Sigmoid colon (tissue), 7 donors: Measurements from ENCODE around the gene PRMT1. TPM values are rescaled to one million over a fixed set of nuclear protein-coding genes. Genes with fewer than 3 reads are reported as not detected.

Experiments used
- DNase-seq: peaks from one replicate; pipeline ENCODE4 v3.0.0-alpha.2; 2019
- H3K27ac ChIP-seq, 4 donors: fragments of 200-600 bp; sonication (generic); one replicate each; pipeline ENCODE4 v1.5.1; 2016 to 2019; ENCODE audit warnings: mild to moderate bottlenecking in 1 of 4
- H3K27me3 ChIP-seq, 3 donors: fragments of 200-600 bp; sonication (generic); one replicate each; pipeline ENCODE4 v1.5.1; 2019; ENCODE audit warnings: mild to moderate bottlenecking in 1 of 3
- H3K36me3 ChIP-seq, 4 donors: fragments of 200-600 bp; sonication (generic); one replicate each; pipeline ENCODE4 v1.5.1; 2016 to 2019
- H3K4me1 ChIP-seq, 4 donors: fragments of 200-600 bp; sonication (generic); one replicate each; pipeline ENCODE4 v1.5.1; 2017 to 2019
- H3K4me3 ChIP-seq, 4 donors: fragments of 200-600 bp; sonication (generic); one replicate each; pipeline ENCODE4 v1.5.1; 2017 to 2019; ENCODE audit warnings: mild to moderate bottlenecking in 2 of 4, moderate library complexity in 1 of 4
- H3K9me3 ChIP-seq, 4 donors: fragments of 200-600 bp in 3 of 4; sonication (generic) in 3 of 4; one replicate each; pipeline versions ENCODE4 v1.5.1 to v1.6.1; 2013 to 2019
- EP300 ChIP-seq, 4 donors: sonication (generic); formaldehyde crosslinking; IDR thresholded peaks; one replicate each; pipeline ENCODE4 v1.6.1; 2017; ENCODE audit warnings: antibody characterized with exemption in 4 of 4
- POLR2A ChIP-seq, 2 donors: fragments of 450-650 bp; IDR thresholded peaks; one replicate each; pipeline ENCODE4 v1.6.1; 2016; ENCODE audit warnings: antibody characterized with exemption in 2 of 2, mild to moderate bottlenecking in 2 of 2, moderate library complexity in 2 of 2
- POLR2AphosphoS5 ChIP-seq, 4 donors: sonication (generic); formaldehyde crosslinking; IDR thresholded peaks; one replicate each; pipeline ENCODE4 v1.6.1; 2017; ENCODE audit warnings: antibody characterized with exemption in 4 of 4
- WGBS, 2 donors: extraction: QIAGEN DNeasy Blood & Tissue Kit; methylation state at CpG; one replicate each; pipeline ENCODE4 v1.1.7; 2013; 5-methylcytosine and 5-hydroxymethylcytosine counted together
- intact Hi-C: fragments of 100-400 bp; cut with DNase I; formaldehyde crosslinking; loops from one replicate; pipeline ENCODE4 v1.15.1; 2023
- polyA plus RNA-seq, 3 donors: library from polyadenylated mRNA; stranded (reverse); fragments of 200-250 nt; gene quantifications; one replicate each; pipeline ENCODE4 v1.2.3, GENCODE V29; 2013
- total RNA-seq, 4 donors: library from RNA; depleted of rRNA; stranded (reverse); fragments of >200 nt; gene quantifications; one replicate each; pipeline ENCODE4 v1.1.0, GENCODE V29; 2016
- TF ChIP-seq, protein P1 (sequence below), 4 experiments: fragments of 450-650 bp in 3 of 4; fragments of 200-600 bp in 1 of 4; IDR thresholded peaks; one replicate each; pipeline ENCODE4 v1.5.1; 2016 to 2019; ENCODE audit warnings: antibody characterized with exemption in 4 of 4, mild to moderate bottlenecking in 3 of 4, moderate library complexity in 2 of 4
- donor health status: healthy with polysubstance abuse.
- donor health status: Bipolar disorder and iron deficiency.
- donor health status: healthy.

PRMT1 gene
- total and polyA plus RNA-seq, 7 donors = 84.1 to 175 (median 148) TPM

DNA sequence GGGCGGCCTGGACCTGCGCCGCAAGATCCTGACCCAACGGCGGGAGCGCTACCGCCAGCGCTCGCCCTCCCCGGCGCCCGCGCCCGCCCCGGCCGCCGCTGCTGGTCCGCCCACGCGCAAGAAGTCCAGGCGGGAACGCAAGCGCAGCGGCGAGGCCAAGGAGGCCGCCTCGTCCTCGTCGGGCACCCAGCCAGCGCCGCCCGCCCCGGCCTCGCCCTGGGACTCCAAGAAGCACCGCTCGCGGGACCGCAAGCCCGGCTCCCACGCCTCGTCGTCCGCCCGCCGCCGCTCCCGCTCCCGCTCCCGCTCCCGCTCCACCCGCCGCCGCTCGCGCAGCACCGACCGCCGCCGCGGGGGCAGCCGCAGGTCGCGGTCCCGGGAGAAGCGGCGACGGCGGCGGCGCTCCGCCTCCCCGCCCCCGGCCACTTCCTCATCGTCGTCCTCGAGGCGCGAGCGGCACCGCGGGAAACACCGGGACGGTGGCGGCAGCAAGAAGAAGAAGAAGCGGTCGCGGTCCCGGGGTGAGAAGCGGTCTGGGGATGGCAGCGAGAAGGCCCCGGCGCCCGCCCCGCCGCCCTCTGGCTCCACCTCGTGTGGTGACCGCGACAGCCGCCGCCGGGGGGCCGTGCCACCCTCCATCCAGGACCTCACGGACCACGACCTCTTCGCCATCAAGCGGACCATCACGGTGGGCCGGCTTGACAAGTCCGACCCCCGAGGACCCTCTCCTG is 25.1 kb upstream of the PRMT1 start:
- H3K27me3 ChIP-seq = no peaks in the 10 kb centered on the region
- no peak overlapping the region for H3K27ac ChIP-seq
- 97 to 98% methylated on average over 110 of the region's 110 CpGs for WGBS, 2 donors
- no peak for DNase-seq
- intact Hi-C loops = no loop called here
- TF ChIP-seq EP300 (IDR thresholded peaks at IDR 0.05) (no peak), POLR2A (IDR thresholded peaks at IDR 0.05) (no peak), POLR2AphosphoS5 (IDR thresholded peaks at IDR 0.05) (no peak)
- TF ChIP-seq, protein P1, sequence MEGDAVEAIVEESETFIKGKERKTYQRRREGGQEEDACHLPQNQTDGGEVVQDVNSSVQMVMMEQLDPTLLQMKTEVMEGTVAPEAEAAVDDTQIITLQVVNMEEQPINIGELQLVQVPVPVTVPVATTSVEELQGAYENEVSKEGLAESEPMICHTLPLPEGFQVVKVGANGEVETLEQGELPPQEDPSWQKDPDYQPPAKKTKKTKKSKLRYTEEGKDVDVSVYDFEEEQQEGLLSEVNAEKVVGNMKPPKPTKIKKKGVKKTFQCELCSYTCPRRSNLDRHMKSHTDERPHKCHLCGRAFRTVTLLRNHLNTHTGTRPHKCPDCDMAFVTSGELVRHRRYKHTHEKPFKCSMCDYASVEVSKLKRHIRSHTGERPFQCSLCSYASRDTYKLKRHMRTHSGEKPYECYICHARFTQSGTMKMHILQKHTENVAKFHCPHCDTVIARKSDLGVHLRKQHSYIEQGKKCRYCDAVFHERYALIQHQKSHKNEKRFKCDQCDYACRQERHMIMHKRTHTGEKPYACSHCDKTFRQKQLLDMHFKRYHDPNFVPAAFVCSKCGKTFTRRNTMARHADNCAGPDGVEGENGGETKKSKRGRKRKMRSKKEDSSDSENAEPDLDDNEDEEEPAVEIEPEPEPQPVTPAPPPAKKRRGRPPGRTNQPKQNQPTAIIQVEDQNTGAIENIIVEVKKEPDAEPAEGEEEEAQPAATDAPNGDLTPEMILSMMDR (IDR thresholded peaks at IDR 0.05) = no peak
- no peaks in the 10 kb centered on the region for H3K4me1 ChIP-seq
- H3K36me3 ChIP-seq = peaks cover 42 to 96% (median 65%) of the 10 kb centered on the region in 4 donors
- H3K4me3 ChIP-seq = no peak overlapping the region
- H3K9me3 ChIP-seq = no peaks in the 10 kb centered on the region

DNA sequence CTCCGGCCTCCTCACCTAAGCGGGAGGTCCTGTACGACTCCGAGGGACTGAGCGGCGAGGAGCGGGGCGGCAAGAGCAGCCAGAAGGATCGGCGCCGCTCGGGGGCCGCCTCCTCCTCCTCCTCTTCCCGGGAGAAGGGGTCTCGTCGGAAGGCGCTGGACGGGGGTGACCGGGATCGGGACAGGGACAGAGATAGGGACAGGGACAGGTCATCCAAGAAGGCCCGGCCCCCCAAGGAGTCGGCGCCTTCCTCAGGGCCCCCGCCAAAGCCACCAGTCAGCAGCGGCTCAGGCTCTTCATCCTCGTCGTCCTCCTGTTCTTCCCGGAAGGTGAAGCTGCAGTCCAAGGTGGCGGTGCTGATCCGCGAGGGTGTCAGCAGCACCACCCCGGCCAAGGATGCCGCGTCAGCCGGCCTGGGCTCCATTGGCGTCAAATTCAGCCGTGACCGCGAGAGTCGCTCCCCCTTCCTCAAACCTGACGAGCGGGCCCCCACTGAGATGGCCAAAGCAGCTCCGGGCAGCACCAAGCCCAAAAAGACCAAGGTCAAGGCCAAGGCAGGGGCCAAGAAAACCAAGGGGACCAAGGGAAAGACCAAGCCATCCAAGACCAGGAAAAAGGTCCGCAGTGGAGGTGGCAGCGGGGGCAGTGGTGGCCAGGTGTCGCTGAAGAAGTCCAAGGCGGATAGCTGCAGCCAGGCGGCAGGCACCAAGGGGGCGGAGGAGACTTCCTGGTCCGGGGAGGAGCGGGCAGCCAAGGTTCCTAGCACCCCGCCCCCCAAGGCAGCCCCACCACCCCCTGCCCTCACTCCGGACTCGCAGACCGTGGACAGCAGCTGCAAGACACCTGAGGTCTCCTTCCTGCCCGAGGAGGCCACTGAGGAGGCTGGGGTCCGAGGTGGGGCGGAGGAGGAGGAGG is 24.3 kb upstream of the PRMT1 start:
- intact Hi-C loops = no loop called here

DNA sequence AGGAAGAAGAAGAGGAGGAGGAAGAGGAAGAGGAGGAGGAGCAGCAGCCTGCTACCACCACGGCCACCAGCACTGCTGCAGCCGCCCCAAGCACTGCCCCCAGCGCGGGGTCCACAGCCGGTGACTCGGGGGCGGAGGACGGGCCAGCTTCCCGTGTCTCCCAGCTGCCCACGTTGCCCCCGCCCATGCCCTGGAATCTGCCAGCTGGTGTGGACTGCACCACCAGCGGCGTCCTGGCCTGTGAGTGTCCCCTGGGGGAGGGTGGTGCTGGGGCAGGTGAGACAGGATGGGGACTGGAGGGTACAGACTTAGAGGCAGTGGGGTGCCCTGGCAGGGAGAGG is 23.6 kb upstream of the PRMT1 start:
- intact Hi-C loops = no loop called here
- Histone ChIP-seq H3K4me3 (no peak overlapping the region), H3K4me1 (no peaks in the 10 kb centered on the region), H3K27me3 (no peaks in the 10 kb centered on the region), H3K36me3 (peaks cover 49 to 96% (median 69%) of the 10 kb centered on the region in 4 donors), H3K27ac (no peak overlapping the region), H3K9me3 (no peaks in the 10 kb centered on the region)
- TF ChIP-seq POLR2A (IDR thresholded peaks at IDR 0.05) (no peak), EP300 (IDR thresholded peaks at IDR 0.05) (no peak), POLR2AphosphoS5 (IDR thresholded peaks at IDR 0.05) (no peak)
- TF ChIP-seq, protein P1 (IDR thresholded peaks at IDR 0.05) = no peak
- DNase-seq = no peak
- 90 to 91% methylated on average over 13 of the region's 13 CpGs for WGBS, 2 donors

More for the DNA sequence above, 24.3 kb upstream of the PRMT1 start:
- TF ChIP-seq EP300 (IDR thresholded peaks at IDR 0.05) = no peak
- no peak for TF ChIP-seq POLR2A (IDR thresholded peaks at IDR 0.05)
- TF ChIP-seq, protein P1 (IDR thresholded peaks at IDR 0.05) = no peak
- no peak for TF ChIP-seq POLR2AphosphoS5 (IDR thresholded peaks at IDR 0.05)
- no peaks in the 10 kb centered on the region for H3K4me1 ChIP-seq
- no peaks in the 10 kb centered on the region for H3K9me3 ChIP-seq
- peaks cover 43 to 96% (median 65%) of the 10 kb centered on the region in 4 donors for H3K36me3 ChIP-seq
- no peaks in the 10 kb centered on the region for H3K27me3 ChIP-seq
- no peak overlapping the region for H3K27ac ChIP-seq
- WGBS, 2 donors = 96% methylated on average over 58 of the region's 58 CpGs
- no peak overlapping the region for H3K4me3 ChIP-seq
- DNase-seq = no peak

DNA sequence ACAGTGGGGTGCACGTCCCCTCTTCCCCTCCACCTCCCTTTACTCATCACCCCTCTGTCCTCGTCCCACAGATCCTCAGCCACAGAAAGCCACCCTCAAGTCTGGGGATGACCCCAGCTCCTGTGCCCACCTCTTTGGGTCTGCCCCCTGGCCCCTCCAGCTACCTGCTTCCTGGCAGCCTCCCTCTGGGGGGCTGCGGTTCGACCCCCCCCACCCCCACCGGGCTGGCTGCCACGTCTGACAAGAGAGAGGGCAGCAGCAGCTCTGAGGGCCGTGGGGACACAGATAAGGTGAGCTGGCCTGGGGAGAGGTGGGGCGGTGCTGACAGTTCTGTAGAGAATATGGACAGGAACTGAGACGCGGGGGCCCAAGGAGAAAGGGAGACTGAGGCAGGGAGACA is 22.5 kb upstream of the PRMT1 start:
- TF ChIP-seq, protein P1 (IDR thresholded peaks at IDR 0.05) = no peak
- TF ChIP-seq EP300 (IDR thresholded peaks at IDR 0.05) (no peak), POLR2A (IDR thresholded peaks at IDR 0.05) (no peak), POLR2AphosphoS5 (IDR thresholded peaks at IDR 0.05) (no peak)
- Histone ChIP-seq H3K9me3 (no peaks in the 10 kb centered on the region), H3K36me3 (peaks cover 58 to 96% (median 80%) of the 10 kb centered on the region in 4 donors), H3K4me1 (no peaks in the 10 kb centered on the region), H3K27ac (no peak overlapping the region), H3K27me3 (no peaks in the 10 kb centered on the region), H3K4me3 (no peak overlapping the region)
- intact Hi-C loops = no loop called here
- no peak for DNase-seq
- WGBS, 2 donors = 89 to 93% methylated on average over 10 of the region's 10 CpGs
